Superior temporal gyrus (tissue), 1 donor: ENCODE data around the gene KRTAP3-1.

Experiments
- DNase-seq: peaks from one replicate; pipeline ENCODE4 v3.0.0-alpha.2; 2016; ENCODE audit errors: extremely low spot score

KRTAP3-1 gene

GRCh38 chr17:40978575-40979151 is 30.3 kb downstream of the KRTAP3-1 start:
- DNase-seq: no peak

DNA sequence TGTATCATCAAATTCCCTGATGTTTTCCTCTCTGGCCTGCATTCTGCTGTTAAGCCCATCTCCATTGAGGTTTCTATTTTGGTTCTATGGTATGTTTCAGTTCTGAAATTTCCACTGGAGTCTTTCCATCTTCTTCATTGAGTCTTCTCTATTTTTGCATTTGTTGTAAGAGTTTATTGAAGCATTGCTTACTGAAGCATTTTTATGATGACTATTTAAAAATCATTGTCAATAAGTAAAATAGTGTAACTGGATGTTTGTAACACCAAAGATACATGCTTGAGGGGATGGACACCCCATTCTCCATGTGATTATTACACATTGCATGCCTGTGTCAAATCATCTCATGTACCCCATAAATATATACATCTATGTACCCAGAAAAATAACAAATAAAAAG is 33.4 kb downstream of the KRTAP3-1 start:
- no peak for DNase-seq

GRCh38 chr17:40974366-40974765 is 34.6 kb downstream of the KRTAP3-1 start:
- no peak for DNase-seq

DNA sequence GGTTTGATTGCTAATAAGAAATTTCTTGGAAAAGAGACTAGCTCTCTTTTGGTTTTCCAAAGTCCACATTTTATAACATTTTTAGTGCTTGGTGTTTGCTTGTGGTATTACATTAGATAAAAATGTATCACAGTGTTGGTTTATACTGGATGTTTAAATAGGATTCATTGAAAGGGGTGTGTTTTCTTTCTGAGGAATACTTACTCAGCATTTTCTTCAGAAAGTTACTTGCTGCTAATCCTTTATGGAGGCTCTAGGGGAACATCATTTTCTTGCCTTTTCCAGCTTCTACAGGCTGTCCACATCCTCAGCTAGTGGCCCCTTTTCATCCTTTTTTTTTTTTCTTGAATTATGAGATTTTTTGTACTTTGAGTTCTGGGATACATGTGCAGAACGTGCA is 41.3 kb downstream of the KRTAP3-1 start:
- DNase-seq: no peak

DNA sequence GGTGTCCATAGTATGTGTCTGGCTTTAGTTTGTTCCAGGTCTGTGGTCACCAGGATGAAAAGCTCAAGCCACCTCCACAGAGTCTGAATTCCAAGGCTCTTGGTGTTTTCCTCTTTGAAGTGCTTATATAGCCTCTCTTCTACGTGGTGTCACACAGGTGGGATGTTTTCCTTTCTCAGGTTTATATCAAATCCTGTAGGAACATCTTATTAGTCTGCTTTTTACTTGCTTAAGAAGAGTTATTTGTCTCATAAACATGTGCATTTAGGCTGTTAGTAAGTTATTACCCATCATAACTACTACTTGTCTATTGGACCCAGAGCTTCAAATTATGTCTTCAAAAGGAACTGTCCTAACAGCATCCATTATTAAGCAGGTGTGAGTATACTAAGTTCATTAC is 42.1 kb downstream of the KRTAP3-1 start, which contains the start of gene KRT39:
Gene KRT39 (minus strand): TSS at position 101 of the 400 bp plus-strand sequence. CDS start 92 bp downstream, at position 9.
- no peak for DNase-seq

GRCh38 chr17:40963838-40964237 is 45.1 kb downstream of the KRTAP3-1 start:
- no peak for DNase-seq

DNA sequence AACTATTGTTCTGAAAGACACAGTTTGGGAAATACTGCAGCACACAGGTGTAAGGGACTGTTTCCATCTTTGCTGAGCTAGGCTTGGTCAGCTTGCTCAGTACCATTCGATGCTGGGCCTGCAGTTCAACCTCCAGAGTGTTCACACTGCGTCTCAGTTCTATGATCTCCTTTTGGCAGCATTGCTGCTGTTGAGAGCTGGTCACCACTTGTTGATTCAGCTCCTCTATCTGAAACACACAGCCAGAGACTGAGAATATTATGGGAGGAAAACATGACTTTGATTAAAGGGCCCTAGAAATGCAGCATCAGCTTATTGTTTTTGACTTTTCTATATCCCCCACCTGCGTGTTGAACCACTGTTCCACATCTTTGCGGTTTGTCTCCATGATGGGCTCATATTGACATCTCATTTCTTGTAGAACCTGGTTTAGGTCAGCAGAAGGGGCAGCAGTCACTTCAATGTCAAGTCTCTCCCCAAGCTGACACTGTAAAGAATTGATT is 46.8 kb downstream of the KRTAP3-1 start:
- no peak for DNase-seq

DNA sequence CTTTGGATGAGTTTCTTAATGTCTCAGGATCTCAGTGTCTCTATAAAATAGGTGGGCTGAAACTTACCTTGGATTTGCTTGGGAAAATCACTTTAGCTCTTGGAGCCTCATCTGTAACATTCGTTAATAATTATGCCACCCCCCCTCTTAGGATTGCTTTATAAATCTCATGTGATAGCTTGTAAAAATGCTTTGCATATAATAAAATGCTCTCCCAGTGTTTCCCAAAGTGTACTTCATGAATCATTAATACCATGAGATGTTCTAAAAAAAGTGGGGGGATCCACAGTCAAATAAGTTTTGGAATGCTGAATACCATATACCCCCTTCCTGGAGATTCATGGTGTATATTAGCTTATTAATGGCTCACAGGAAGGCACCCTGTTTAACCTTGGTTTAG is 47.3 kb downstream of the KRTAP3-1 start:
- no peak for DNase-seq

DNA sequence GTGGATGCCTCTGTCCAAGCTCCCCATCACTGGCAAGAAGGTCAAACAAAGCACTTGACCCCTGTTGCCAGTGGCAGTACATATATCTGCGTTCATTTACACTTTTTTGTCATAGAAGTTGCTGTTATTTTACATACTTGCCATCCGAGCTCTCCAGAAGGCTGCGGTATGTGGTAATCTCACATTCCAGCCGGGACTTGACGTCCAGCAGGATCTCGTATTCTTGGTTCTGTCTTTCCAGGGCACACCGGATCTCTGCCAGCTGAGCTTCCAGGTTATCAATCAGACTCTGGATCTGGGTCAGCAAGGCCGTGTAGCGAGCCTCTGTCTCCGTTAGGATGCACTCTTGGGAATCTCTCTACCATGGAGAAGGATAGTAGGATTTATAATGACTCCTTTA is 48.8 kb downstream of the KRTAP3-1 start:
- DNase-seq: no peak
